Neural cell (in vitro differentiated cells): Measurements from ENCODE around the gene IL1R2. TPM values are rescaled to one million over a fixed set of nuclear protein-coding genes. Genes with fewer than 3 reads are reported as not detected.

ENCODE experiments used
- H2AFZ ChIP-seq: fragments of 200-600, 300-800 bp; sonication (generic), shearing (Covaris generic); 2 replicates; pipeline ENCODE4 v1.6.0; 2014; ENCODE audit warnings: low read depth, mild to moderate bottlenecking, antibody characterized with exemption, low read length, moderate library complexity
- H3F3A ChIP-seq: fragments of 200-600 bp; shearing (Covaris generic); 2 replicates; pipeline ENCODE4 v1.6.1; 2016; ENCODE audit warnings: mild to moderate bottlenecking, moderate library complexity, mixed read lengths, antibody characterized with exemption, low read length; ENCODE audit not compliant: insufficient read depth, poor library complexity, severe bottlenecking
- H3K27ac ChIP-seq: fragments of 200-600, 300-800 bp; sonication (generic), shearing (Covaris generic); 2 replicates; pipeline ENCODE4 v1.5.1; 2014; ENCODE audit warnings: mild to moderate bottlenecking, low read length, moderate library complexity
- H3K27me3 ChIP-seq: fragments of 300-800, 200-600 bp; sonication (generic), shearing (Covaris generic); 2 replicates; pipeline ENCODE4 v1.6.0; 2014; ENCODE audit warnings: mild to moderate bottlenecking, low read depth, low read length, moderate library complexity; ENCODE audit not compliant: insufficient read depth
- H3K36me3 ChIP-seq: fragments of 300-800, 200-600 bp; sonication (generic), shearing (Covaris generic); 2 replicates; pipeline ENCODE4 v1.5.1; 2014; ENCODE audit warnings: mild to moderate bottlenecking, antibody characterized with exemption, low read length, moderate library complexity; ENCODE audit not compliant: insufficient read depth
- H3K4me2 ChIP-seq: fragments of 300-800, 200-600 bp; sonication (generic), shearing (Covaris generic); 2 replicates; pipeline ENCODE4 v1.6.0; 2014; ENCODE audit warnings: mild to moderate bottlenecking, low read length
- H3K4me3 ChIP-seq: fragments of 300-800, 200-600 bp; sonication (generic), shearing (Covaris generic); 2 replicates; pipeline ENCODE4 v1.5.1; 2014; ENCODE audit warnings: mild to moderate bottlenecking, low read length, moderate library complexity
- H3K79me2 ChIP-seq: fragments of 200-600 bp; shearing (Covaris generic); replicated peaks from 2 replicates; pipeline ENCODE4 v1.6.0; 2014; ENCODE audit warnings: mild to moderate bottlenecking, low read length, moderate library complexity; ENCODE audit not compliant: insufficient read depth
- H3K9ac ChIP-seq: fragments of 300-800, 200-600 bp; sonication (generic), shearing (Covaris generic); 2 replicates; pipeline ENCODE4 v1.6.1; 2016; ENCODE audit warnings: mild to moderate bottlenecking, low read length, mixed read lengths
- H3K9me2 ChIP-seq: fragments of 200-600 bp; shearing (Covaris generic); 2 replicates; pipeline ENCODE4 v1.6.1; 2016; ENCODE audit warnings: mild to moderate bottlenecking, low read length, mixed read lengths; ENCODE audit not compliant: insufficient read depth
- H3K9me3 ChIP-seq: fragments of 200-600, 300-800 bp; sonication (generic), shearing (Covaris generic); 2 replicates; pipeline ENCODE4 v1.6.1; 2016; ENCODE audit warnings: mild to moderate bottlenecking, mixed run types, low read length, moderate library complexity, mixed read lengths
- H4K20me1 ChIP-seq: fragments of 200-600 bp; shearing (Covaris generic); 2 replicates; pipeline ENCODE4 v1.6.1; 2016; ENCODE audit warnings: mild to moderate bottlenecking, mixed run types; ENCODE audit not compliant: insufficient read depth
- EP300 ChIP-seq: fragments of 450-650 bp; conservative IDR thresholded peaks from 2 replicates; pipeline ENCODE4 v1.6.1; 2014; ENCODE audit warnings: antibody characterized with exemption, mild to moderate bottlenecking, moderate library complexity; ENCODE audit not compliant: poor library complexity, severe bottlenecking
- EZH2 ChIP-seq: fragments of 200-600, 300-800 bp; shearing (Covaris generic), sonication (generic); IDR thresholded peaks from 2 replicates; pipeline ENCODE4 v1.6.1; 2014; ENCODE audit warnings: antibody characterized with exemption, low read length, borderline replicate concordance, mild to moderate bottlenecking; ENCODE audit not compliant: insufficient read depth, poor library complexity, severe bottlenecking
- MXI1 ChIP-seq: fragments of 450-650 bp; conservative IDR thresholded peaks from 2 replicates; pipeline ENCODE4 v1.6.1; 2014; ENCODE audit warnings: antibody characterized with exemption, mild to moderate bottlenecking; ENCODE audit not compliant: poor library complexity, severe bottlenecking
- POLR2AphosphoS5 ChIP-seq: IDR thresholded peaks from 2 replicates; pipeline ENCODE4 v1.6.1; 2012
- RAD21 ChIP-seq: fragments of 450-650 bp; conservative IDR thresholded peaks from 2 replicates; pipeline ENCODE4 v1.6.1; 2014; ENCODE audit warnings: antibody characterized with exemption, mild to moderate bottlenecking, moderate library complexity
- REST ChIP-seq: IDR thresholded peaks from 2 replicates; pipeline ENCODE4 v1.6.1; 2012; ENCODE audit warnings: borderline replicate concordance
- SMC3 ChIP-seq: fragments of 450-650 bp; conservative IDR thresholded peaks from 2 replicates; pipeline ENCODE4 v1.6.1; 2014; ENCODE audit warnings: antibody characterized with exemption, mild to moderate bottlenecking, moderate library complexity; ENCODE audit not compliant: poor library complexity
- TAF1 ChIP-seq: IDR thresholded peaks from 2 replicates; pipeline ENCODE4 v1.6.1; 2012; ENCODE audit warnings: low read depth
- polyA plus RNA-seq: library from polyadenylated mRNA; depleted of rRNA; stranded (reverse); fragments of >200 nt; gene quantifications from 2 replicates; pipeline ENCODE4 v1.2.3, GENCODE V29; 2014

The IL1R2 gene
- polyA plus RNA-seq, 1 donor from 2014 or later = not detected

GRCh38 chr2:102072741-102073140 lies 81.0 kb downstream of the IL1R2 start:
- Histone ChIP-seq H3K4me3 (no peak overlapping the region), H3K9me3 (no peaks in the 10 kb centered on the region), H3K9ac (no peak overlapping the region), H3F3A (no peaks in the 10 kb centered on the region), H3K27me3 (no peaks in the 10 kb centered on the region), H3K4me2 (no peak overlapping the region), H4K20me1 (no peaks in the 10 kb centered on the region), H3K9me2 (no peaks in the 10 kb centered on the region), H3K27ac (no peak overlapping the region), H3K36me3 (no peaks in the 10 kb centered on the region), H3K79me2 (no peaks in the 10 kb centered on the region), H2AFZ (no peak overlapping the region)
- no peak for TF ChIP-seq MXI1
- TF ChIP-seq SMC3 = no peak
- TF ChIP-seq REST = no peak
- no peak for TF ChIP-seq TAF1

GRCh38 chr2:102073168-102073724 lies 81.5 kb downstream of the IL1R2 start:
- Histone ChIP-seq H2AFZ (no peak overlapping the region), H3K9ac (no peak overlapping the region), H3F3A (no peaks in the 10 kb centered on the region), H3K27me3 (no peaks in the 10 kb centered on the region), H3K4me3 (no peak overlapping the region), H3K9me2 (no peaks in the 10 kb centered on the region), H3K36me3 (no peaks in the 10 kb centered on the region), H4K20me1 (no peaks in the 10 kb centered on the region), H3K9me3 (no peaks in the 10 kb centered on the region), H3K4me2 (no peak overlapping the region), H3K79me2 (no peaks in the 10 kb centered on the region), H3K27ac (no peak overlapping the region)
- TF ChIP-seq RAD21 (no peak), MXI1 (no peak), POLR2AphosphoS5 (no peak), REST (no peak), EP300 (no peak), EZH2 (no peak), TAF1 (no peak)
